Activated CD8-positive, alpha-beta memory T cell treated with anti-CD3 and anti-CD28 coated beads, Interleukin-2, amount 50 U/mL, for 48 hours (primary cell): ENCODE measurements around the gene RAB6A.
"Not testable (repeated sequence)": the region's sequence is repeated elsewhere in the genome, so short reads cannot be mapped to it uniquely, and the experiment has no call there.

Experiments used
- DNase-seq: peaks from one replicate; pipeline ENCODE4 v3.0.0-alpha.2; 2020

The RAB6A gene

GRCh38 chr11:73716153-73717056 lies 44.5 kb downstream of the RAB6A start:
- DNase-seq, result no peak

GRCh38 chr11:73715541-73715940 lies 45.3 kb downstream of the RAB6A start:
- no peak for DNase-seq

GRCh38 chr11:73710964-73711363 lies 49.9 kb downstream of the RAB6A start:
- no peak for DNase-seq

- DNase-seq, result no peak
These were observed 55.8 kb downstream of the RAB6A start for GRCh38 chr11:73705053-73705452.

- no peak for DNase-seq
These were observed 66.9 kb downstream of the RAB6A start for GRCh38 chr11:73693899-73694525.

GRCh38 chr11:73680687-73681086 lies 80.2 kb downstream of the RAB6A start:
- DNase-seq, result no peak

GRCh38 chr11:73676552-73676951 lies 84.3 kb downstream of the RAB6A start:
- not testable (repeated sequence) for DNase-seq

GRCh38 chr11:73671701-73672100 lies 89.2 kb downstream of the RAB6A start:
- DNase-seq, result no peak

- DNase-seq, result no peak
These were observed 90.1 kb downstream of the RAB6A start for GRCh38 chr11:73670808-73671207.

GRCh38 chr11:73667891-73668290 lies 93.0 kb downstream of the RAB6A start:
- DNase-seq, result no peak

- no peak for DNase-seq
These were observed 96.0 kb downstream of the RAB6A start for GRCh38 chr11:73664877-73665276.

- DNase-seq, result no peak
These were observed 97.0 kb downstream of the RAB6A start for GRCh38 chr11:73663604-73664495.

GRCh38 chr11:73662445-73663157 lies 98.3 kb downstream of the RAB6A start:
- DNase-seq, result no peak

GRCh38 chr11:73661035-73661628 lies 99.7 kb downstream of the RAB6A start:
- peak; percentile 95 for DNase-seq

GRCh38 chr11:73660497-73661034 lies 100.3 kb downstream of the RAB6A start:
- no peak for DNase-seq

GRCh38 chr11:73659961-73660360 lies 100.9 kb downstream of the RAB6A start:
- DNase-seq, result no peak

GRCh38 chr11:73656985-73657384 lies 103.9 kb downstream of the RAB6A start:
- no peak for DNase-seq

GRCh38 chr11:73655686-73656085 lies 105.2 kb downstream of the RAB6A start:
- DNase-seq, result no peak

GRCh38 chr11:73654482-73655021 lies 106.3 kb downstream of the RAB6A start:
- no peak for DNase-seq

GRCh38 chr11:73653996-73654395 lies 106.9 kb downstream of the RAB6A start:
- no peak for DNase-seq

- DNase-seq, result no peak
These were observed 107.9 kb downstream of the RAB6A start for GRCh38 chr11:73652856-73653559.
